GM18909 (cell line): ENCODE measurements around the gene HS6ST2.

Source experiments
- ATAC-seq: cut with Tn5 transposase; IDR thresholded peaks from one replicate; pipeline ENCODE4 v1.9.1; 2021; ENCODE audit warnings: mild to moderate bottlenecking; ENCODE audit not compliant: unreplicated experiment, poor library complexity

The HS6ST2 gene

GRCh38 chrX:132855780-132856341 is 102.6 kb downstream of the HS6ST2 start:
- ATAC-seq: no peak

- no peak for ATAC-seq
Observed at GRCh38 chrX:132853040-132853439, 105.4 kb downstream of the HS6ST2 start.

- ATAC-seq: no peak
Observed at GRCh38 chrX:132848296-132848970, 110.0 kb downstream of the HS6ST2 start.

- ATAC-seq: no peak
Observed at GRCh38 chrX:132843363-132843762, 115.1 kb downstream of the HS6ST2 start.

GRCh38 chrX:132842460-132843238 is 115.8 kb downstream of the HS6ST2 start:
- ATAC-seq: no peak

- ATAC-seq: no peak
Observed at GRCh38 chrX:132837967-132838366, 120.5 kb downstream of the HS6ST2 start.

- no peak for ATAC-seq
Observed at GRCh38 chrX:132837126-132837525, 121.3 kb downstream of the HS6ST2 start.

GRCh38 chrX:132836471-132836870 is 122.0 kb downstream of the HS6ST2 start:
- ATAC-seq: no peak

GRCh38 chrX:132834741-132835140 is 123.7 kb downstream of the HS6ST2 start:
- no peak for ATAC-seq

- ATAC-seq: no peak
Observed at GRCh38 chrX:132834109-132834508, 124.3 kb downstream of the HS6ST2 start.

GRCh38 chrX:132833373-132833772 is 125.1 kb downstream of the HS6ST2 start:
- no peak for ATAC-seq

- ATAC-seq: no peak
Observed at GRCh38 chrX:132831336-132831973, 127.0 kb downstream of the HS6ST2 start.

GRCh38 chrX:132822634-132823012 is 135.8 kb downstream of the HS6ST2 start:
- ATAC-seq: peak; percentile 48

- peak; percentile 63 for ATAC-seq
Observed at GRCh38 chrX:132821974-132822633, 136.3 kb downstream of the HS6ST2 start.

- ATAC-seq: no peak
Observed at GRCh38 chrX:132820675-132821074, 137.8 kb downstream of the HS6ST2 start.

GRCh38 chrX:132819711-132820264 is 138.6 kb downstream of the HS6ST2 start:
- no peak for ATAC-seq

GRCh38 chrX:132818638-132819037 is 139.8 kb downstream of the HS6ST2 start:
- no peak for ATAC-seq

- no peak for ATAC-seq
Observed at GRCh38 chrX:132815643-132816042, 142.8 kb downstream of the HS6ST2 start.

GRCh38 chrX:132810964-132811712 is 147.3 kb downstream of the HS6ST2 start:
- ATAC-seq: no peak

GRCh38 chrX:132810488-132810887 is 147.9 kb downstream of the HS6ST2 start:
- no peak for ATAC-seq
